GM18502 (cell line): ENCODE measurements around the gene PSMB3.
"Not testable (repeated sequence)": the region's sequence is repeated elsewhere in the genome, so short reads cannot be mapped to it uniquely, and the experiment has no call there.

Experiments
- ATAC-seq: cut with Tn5 transposase; IDR thresholded peaks from one replicate; pipeline ENCODE4 v1.9.1; 2021; ENCODE audit warnings: mild to moderate bottlenecking; ENCODE audit not compliant: unreplicated experiment, poor library complexity

Gene PSMB3

DNA sequence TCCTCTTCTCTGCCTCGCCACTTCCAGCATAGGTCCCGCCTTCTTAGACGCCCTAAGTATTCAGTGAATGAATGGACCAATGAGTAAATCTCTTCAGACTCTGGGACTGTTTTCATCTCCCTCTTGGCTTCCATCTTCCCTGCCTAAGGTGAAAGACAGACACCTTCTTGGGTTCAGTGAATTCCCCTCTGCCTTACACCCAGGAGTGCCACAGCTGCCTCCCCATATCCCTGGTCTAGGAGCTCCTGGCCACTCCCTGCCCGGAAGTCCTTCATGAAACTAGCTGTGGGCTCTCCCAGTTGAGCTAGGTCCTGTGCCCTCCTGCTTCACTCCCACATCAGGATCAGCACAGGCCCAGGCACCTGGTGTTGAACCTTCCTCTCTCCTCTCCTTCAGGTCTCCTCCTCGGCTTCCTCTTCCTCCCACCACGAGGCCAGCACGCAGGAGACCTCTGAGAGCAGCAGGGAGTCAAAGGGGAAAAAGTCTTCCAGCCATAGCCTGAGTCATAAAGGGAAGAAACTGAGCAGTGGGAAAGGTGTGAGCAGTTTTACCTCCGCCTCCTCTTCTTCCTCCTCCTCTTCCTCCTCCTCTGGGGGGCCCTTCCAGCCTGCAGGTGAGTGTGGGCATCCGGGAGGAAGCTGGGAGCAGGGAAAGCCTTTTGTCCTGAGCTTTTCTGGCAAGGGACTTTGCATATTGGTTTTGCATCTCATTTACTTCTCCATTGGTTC, 37.2 kb upstream of the PSMB3 start:
- no peak for ATAC-seq

DNA sequence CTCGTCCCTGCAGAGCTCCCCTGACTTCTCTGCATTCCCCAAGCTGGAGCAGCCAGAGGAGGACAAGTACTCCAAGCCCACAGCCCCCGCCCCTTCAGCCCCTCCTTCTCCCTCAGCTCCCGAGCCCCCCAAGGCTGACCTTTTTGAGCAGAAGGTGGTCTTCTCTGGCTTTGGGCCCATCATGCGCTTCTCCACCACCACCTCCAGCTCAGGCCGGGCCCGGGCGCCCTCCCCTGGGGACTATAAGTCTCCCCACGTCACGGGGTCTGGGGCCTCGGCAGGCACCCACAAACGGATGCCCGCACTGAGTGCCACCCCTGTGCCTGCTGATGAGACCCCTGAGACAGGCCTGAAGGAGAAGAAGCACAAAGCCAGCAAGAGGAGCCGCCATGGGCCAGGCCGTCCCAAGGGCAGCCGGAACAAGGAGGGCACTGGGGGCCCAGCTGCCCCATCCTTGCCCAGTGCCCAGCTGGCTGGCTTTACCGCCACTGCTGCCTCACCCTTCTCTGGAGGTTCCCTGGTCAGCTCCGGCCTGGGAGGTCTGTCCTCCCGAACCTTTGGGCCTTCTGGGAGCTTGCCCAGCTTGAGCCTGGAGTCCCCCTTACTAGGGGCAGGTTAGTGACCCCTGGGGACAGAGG, 36.1 kb upstream of the PSMB3 start:
- no peak for ATAC-seq

DNA sequence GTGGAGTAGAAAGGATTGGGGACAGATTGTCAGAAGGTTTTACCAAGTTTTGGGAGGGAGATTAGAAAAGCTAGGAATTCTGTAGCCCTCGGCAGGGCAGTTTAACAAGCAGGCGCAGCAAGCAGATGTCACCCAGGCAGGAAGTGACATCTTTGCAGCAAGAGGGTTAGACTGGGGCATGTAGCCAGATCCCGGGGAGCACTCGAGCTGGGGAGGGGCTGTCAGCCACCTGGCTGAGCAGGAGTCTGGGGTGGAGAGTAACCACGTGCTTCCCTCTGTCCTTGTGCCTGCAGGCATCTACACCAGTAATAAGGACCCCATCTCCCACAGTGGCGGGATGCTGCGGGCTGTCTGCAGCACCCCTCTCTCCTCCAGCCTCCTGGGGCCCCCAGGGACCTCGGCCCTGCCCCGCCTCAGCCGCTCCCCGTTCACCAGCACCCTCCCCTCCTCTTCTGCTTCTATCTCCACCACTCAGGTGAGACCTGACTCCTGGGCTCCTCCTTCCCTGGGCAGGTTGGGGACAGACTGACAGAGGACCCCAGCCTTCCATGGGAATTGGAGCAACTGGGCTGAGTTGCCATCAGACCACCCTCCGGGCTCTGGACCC, 35.3 kb upstream of the PSMB3 start:
- no peak for ATAC-seq

DNA sequence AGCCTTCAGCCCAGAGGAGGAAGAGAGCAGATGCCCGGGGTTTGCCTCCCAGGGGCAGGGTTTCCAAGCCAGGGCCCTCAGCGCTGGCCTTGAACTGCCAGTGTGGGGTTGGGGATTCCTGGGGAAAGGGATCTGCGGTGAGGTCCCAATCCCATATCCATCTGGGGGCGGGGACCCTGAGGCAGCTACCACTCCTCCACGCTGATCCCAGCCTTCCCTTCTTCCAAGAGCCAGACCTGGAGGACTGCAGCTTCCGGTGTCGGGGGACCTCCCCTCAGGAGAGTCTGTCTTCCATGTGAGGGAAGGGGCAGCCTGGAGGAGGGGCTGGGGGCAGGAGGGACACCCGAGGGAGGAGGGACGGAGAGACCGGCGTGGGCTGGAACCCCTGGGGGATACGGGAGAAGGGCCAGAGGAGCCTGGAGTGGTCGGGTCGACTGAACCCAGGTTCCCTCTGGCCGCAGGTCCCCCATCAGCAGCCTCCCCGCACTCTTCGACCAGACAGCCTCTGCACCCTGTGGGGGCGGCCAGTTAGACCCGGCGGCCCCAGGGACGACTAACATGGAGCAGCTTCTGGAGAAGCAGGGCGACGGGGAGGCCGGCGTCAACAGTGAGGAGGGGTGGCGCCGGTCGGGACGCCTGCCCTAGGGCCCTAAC, 33.1 kb upstream of the PSMB3 start:
- ATAC-seq, result no peak

DNA sequence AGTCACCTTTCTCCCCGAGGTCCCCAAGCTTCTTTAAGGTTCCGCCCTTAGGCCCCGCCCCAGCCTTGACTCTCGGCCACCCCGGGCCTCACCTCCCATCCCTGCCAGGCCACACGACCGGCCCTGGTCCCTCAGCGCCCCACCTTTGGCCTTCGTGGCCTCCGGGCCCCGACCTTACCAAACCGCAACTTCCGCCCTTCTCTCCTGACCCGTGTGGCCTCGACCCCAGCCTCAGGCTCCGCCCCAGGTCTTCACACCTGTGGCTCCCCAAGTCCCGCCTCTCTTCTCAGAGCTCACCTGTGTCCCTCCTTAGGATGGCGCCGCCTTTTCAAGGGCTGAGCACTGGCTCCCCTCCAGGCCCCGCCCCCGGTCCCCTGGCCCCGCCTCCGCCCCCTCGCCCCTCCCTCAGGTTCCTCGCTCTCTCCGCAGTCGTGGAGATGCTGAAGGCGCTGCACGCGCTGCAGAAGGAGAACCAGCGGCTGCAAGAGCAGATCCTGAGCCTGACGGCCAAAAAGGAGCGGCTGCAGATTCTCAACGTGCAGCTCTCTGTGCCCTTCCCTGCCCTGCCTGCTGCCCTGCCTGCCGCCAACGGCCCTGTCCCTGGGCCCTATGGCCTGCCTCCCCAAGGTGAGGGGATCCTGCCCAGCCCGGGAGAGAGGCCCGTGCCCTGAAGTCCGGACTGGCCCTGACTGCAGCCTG, 32.4 kb upstream of the PSMB3 start:
- ATAC-seq, result no peak

DNA sequence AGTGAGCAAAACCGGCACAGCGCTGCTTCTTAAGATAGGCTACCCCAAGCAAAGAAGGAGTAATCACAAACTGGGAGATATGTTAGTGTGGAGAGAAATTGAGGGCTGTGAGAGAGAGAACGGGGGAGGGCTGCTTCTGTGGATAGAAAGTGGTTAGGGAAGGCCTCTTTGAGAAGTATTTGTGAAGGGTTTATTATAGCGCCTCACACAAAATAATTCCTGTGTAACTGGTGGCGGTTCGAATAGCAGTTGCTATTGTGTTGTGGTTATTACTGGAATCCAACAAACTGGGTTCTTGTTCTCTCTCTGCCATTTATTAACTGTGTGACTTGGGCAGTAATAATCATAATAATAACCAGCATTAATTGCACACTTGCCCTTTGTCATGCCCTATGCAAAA, 31.6 kb upstream of the PSMB3 start:
- no peak for ATAC-seq

- ATAC-seq, result no peak
Observed at GRCh38 chr17:38721802-38722201, 30.7 kb upstream of the PSMB3 start.

GRCh38 chr17:38724337-38724988, 28.1 kb upstream of the PSMB3 start:
- ATAC-seq, result no peak

DNA sequence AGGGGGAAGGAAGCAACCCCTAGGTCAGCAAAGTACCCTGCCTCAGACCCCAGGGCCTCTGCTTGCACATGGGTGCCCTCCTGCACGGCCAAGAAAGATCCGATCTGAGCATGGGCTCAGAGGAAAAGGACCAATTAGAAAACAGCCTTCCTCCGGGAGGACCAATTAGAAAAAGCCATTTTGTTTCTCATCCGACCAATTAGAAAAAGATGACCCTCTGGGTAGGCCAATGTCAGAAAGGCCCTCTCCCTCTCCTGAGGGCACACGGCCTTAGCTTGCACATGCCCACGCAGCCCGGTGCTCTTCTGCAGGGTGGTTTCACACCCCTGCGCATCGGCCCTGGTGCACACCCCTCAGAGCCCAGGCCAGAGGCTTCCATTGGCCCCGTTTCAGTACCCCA, 27.5 kb upstream of the PSMB3 start:
- ATAC-seq, result no peak

GRCh38 chr17:38726145-38726544, 26.4 kb upstream of the PSMB3 start:
- ATAC-seq, result not testable (repeated sequence)

DNA sequence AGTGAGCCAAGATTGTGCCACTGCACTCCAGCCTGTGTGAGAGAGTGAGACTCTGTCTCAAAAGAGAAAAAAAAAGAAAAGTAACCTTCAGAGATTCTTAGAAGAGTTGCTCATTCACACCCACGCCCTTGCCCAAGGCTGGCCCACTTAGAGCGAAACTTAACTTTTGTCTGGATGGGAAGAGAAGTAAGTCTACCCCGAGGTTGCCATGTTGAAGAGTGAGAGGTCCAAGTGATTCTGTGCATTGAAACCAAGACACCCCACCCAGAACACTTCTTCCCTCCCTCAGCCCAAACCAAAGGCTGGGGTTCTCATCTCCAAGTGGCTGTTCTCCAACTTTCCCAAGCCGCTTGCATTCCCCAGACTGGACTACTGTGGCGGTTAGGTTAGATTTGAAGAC, 24.8 kb upstream of the PSMB3 start:
- ATAC-seq, result no peak

DNA sequence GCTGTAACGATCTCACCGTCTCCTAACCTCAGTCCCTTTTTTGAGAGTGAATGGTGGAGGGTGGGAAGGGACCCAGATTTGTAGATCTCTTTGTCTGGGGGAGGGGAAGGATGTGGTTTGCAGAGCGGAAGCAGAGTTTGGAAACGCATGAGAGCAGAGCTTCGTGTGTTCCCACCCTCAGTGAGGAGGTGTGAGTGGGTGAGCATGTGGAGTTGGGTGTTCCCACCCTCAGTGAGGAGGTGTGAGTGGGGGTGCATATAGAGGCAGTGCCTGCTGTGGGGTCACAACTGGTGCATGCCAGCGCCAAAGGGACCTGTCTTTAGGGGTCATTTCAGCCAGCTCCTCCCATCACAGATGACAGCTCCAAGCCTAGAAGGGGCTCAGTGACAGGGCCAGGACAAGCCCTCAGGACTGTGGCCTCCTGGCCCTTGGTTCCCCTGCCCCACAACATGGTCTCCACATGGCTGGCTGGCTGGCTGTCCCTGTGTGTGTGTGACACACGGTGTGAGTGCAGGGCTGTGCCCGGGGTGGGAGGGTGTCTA, 24.2 kb upstream of the PSMB3 start:
- ATAC-seq, result no peak

GRCh38 chr17:38729368-38729885, 23.1 kb upstream of the PSMB3 start:
- ATAC-seq, result no peak

DNA sequence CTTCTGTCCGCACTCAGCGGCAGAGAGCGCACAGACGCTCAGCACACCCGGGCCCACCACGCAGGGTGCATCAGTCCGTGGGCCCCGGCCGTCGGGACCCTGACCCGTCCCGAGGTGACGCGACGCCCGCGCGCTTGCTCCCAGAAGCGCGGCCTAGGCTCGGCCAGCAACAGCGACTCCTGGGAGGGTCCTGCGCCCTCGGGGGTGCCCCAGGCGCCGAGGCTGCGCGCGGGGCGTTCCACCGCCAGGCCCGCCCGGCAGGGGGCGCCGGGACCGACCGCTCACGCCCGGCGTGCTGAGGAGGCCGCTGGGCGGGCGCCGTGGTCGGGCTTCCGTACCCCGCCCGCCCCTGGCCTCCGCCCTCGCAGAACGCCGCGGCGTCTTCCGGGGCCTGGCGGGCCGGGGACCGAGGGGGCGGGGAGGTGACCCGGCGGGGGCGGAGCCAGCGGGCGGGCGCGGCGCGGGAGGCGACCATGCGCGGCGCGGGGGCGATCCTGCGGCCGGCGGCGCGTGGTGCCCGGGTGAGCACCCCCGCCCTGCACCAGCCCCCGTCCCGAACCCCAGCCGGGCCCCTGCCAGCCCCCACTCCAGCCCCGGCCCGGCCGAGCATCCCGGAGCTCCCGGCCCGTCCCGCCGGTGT, 22.5 kb upstream of the PSMB3 start, which contains the start of gene CISD3:
CISD3 (plus strand) TSS at position 456 of the 640 bp plus-strand sequence; CDS start at position 474, 18 bp downstream.
- peak; percentile 81 for ATAC-seq

GRCh38 chr17:38730526-38731379, 21.8 kb upstream of the PSMB3 start:
- no peak for ATAC-seq

GRCh38 chr17:38731526-38732294, 20.8 kb upstream of the PSMB3 start:
- ATAC-seq, result no peak
